HG02840 (cell line): ENCODE measurements around the gene TBX4.
"Not testable (repeated sequence)": the region's sequence is repeated elsewhere in the genome, so short reads cannot be mapped to it uniquely, and the experiment has no call there.

ENCODE experiments used
- ATAC-seq: cut with Tn5 transposase; IDR thresholded peaks from one replicate; pipeline ENCODE4 v1.9.1; 2021; ENCODE audit warnings: mild to moderate bottlenecking, moderate library complexity, moderate number of reproducible peaks; ENCODE audit not compliant: unreplicated experiment, low FRiP score

Gene TBX4

DNA sequence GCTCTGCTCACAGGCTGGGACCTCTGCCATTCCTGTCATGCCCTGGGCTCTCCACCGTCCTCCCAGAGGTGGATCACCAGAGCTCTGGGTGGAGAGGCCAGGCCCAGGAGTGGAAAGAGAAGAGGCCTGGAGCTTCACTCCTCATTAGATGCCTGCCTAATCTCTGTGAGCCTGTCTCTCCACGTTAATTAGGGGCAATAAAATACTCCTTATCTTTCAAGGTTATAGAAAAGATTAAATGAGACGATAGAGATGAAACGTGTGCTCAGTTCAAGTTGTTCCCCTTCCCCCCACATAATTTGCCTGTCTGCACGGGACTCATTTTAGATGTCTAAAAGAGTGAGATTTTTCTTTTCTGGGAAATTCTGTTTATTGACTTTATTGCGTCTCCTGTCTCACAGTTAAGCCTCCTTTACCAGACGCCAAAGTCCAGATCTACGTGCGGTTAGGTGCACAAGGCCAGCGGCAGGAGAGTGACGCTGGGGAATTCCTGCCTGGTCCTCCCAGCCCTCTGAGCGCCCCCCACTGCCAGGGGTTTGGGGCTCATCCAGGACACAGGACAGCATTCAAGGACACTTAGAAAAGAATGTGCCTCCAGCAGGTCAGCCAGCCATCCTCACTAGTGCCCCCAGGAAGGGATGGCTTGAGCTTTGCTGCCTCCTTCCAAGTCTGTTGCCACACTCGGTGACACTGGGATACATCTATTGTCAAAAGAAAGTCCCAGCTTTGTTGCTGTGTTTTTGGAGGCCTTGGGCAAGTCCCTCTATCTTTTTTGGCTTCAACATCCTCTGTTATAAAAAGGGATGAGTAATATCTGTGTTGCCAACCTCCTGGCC lies 42.3 kb downstream of the TBX4 start:
- no peak for ATAC-seq

DNA sequence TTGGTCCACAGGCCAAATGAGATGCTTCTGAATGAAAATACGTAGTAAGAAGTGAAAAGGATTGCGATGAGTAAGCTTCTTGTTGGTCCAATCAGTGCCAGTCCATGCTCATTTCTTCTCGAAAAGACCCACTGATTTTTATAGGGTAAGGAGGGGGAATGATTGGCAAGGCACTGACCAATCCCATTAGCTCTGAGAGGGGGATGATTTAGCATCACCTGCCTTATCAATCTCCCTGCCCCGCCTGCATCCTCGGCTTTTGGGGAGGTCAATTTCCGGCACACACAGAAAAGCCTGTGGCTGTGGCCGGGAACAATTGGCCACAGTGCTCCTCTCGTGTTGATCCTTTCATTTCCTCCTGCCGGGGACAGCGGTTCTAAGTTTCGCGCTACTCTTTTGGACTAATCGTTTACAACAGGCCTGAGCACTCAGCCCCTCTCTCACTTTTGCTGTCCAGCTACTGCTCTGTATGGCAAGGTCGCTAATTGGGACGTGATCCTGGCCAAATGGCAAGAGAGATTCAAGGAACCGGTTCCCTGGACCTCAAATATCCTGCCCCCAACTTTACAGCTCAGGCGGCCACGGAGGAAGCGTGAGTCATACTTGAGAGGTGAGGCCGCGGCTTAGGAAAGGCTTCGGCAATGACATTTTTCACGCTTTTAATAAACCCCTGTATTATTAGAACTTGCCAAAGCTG lies 43.1 kb downstream of the TBX4 start:
- ATAC-seq, result no peak

DNA sequence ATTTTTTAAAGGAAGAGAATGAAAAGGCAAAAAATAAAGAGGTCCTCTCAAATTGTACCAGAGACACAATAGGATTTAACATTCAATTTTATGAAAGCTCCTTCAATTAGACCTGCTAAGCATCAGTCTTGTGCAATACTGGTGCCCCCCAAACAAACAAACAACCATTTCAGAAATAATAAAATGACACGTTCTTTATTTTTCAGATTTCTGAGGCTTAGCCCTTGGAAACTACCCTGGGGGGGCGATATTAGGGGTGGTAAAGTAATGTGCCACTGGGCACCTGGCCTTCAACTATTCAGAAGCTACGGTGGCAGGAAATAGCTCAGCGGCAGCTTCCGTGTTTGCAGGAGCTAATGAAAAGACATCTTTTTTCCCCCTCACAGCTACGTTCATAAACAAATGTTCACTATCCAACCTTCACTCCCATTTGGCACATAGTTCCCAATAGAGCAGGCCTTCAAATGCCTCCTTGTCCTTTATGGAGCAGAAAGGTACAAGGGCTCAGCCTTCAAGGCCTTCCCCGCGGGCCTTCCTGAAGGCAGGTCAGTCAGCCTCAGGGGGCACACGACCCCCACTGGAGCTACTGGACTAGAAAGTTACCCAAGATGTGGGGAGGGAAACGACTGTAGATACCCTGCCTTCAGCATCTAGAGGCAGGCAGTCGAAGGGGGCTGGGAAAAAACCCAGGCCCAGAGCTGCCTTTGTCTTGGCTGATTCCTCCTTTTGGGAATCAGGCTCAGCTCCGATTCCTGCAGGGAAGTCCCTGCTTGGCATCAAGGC lies 44.1 kb downstream of the TBX4 start:
- no peak for ATAC-seq

DNA sequence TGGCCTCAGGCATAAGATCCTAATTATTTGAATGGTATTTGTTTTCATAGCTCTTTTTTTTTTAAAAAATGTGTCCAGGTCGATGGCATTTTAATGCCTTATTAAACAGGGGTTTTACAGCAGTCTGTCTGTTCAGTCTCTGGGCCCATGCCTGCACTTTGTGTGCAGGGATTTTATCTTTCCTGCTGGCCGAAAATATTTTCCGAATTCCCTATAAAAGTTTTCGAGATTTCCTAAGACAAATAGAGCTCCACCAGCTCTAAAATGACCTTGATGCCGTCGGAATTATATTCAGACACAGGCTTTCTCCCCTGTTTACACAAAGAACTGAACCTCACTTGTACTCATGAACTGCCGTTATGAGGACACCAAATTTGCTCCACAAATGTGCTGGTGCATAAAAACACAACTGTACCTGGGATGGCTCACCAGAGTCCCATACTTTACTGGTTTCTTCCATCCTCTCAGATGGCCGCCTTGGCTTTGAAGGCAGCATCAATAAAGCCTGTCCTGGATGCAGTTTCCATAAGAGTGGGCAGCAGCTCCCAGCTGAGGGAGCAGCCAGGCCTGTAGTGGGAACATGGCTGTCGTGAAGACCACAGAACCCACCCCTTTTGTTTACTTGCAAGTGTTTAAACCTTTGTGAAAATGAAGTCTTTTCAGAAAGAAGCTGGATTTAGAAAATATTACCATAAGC lies 44.9 kb downstream of the TBX4 start:
- ATAC-seq, result no peak

DNA sequence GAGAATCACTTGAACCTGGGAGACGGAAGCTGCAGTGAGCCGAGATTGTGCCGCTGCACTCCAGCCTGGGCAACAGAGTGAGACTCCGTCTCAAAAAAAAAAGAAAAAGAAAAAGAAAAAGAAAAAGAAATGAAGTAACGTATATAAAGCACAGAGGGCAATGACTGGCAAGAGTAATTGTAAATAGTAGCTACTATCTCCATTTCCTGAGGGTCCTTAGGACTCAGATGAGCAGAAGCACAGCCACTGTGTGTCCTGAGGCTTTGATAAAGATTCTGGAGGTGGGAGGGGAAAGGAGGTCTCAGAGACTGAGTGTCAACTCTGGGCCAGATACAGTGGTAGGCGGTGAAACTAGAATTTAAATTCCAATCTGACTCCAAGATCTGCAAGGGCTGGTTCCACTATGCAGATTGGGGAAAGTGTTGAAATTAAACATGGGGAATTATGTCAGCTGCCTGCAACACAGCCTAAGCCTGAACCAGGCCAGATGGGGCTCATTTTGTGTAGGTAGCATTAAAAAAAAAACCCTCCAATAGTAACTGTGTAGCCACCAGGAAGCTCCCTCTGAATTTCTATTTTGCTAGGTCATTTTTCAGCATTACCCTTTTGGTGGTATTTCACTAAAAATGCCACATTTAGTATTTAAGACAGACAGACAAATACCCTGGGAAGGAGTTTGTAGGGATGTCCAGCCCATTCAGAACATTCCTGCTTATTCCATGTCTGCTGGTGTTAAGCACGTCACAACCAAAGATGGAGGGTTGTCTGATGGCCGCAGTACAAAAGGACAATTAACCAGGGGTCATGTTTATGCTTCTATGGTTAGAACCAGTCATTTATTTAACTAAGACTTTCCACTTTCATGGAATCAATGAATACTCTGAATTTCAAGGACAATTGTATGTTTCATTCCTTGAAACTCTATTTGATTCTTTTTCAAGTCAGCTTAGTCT lies 46.1 kb downstream of the TBX4 start:
- ATAC-seq, result no peak

DNA sequence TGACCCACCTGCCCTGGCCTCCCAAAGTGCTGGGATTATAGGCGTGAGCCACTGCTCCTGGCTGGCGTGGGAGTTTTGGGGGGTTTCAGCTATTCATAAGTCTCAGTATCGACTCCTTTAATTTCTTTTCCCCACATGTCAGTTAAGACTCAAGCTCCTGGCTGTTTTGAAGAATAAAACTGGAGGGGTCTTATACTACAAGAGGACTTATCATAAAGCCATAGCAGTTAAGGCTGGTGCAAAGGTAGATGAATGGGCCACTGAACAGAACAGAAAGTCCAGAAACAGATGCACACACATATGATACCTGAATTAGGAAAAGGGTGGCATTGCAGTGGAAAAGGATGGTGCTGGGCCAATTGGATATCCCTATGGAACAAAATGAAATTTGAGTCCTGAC lies 47.4 kb downstream of the TBX4 start:
- ATAC-seq, result no peak

DNA sequence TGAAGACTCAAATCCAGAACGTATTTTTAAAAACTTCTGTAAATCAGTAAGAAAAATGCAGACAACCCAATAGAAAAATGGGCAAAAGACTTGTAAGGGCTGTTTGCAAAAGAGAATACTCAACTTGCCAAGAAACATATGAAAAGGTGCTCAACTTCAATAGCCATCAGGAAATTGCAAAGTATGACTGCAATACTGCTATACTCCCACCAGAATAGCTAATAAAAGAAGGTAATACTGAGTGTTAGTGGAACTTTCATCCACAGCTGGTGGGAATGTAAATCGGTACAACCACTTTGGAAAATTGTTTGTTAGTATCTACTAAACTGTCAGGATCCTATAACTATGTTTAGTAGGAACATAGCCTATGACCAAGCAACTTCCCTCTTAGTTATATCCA lies 48.1 kb downstream of the TBX4 start:
- no peak for ATAC-seq

DNA sequence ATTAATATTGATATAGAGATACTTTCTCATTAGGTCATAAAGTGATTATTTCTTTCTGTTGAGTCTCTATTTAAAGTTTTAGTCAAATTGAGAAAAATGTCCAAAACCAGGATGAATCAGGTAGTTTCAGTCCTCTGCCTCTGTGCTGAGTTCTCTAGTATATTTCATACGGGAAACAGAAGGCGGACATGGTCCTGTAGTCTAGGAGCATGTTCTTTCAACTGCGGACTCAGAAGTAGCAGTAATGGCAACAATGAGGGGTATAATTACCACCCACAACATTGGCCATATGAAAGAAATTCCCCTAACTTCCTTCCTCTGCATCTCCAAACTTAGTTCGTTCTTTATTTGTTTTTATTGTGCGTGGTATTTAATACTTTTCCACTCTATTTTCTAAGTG lies 50.1 kb downstream of the TBX4 start:
- no peak for ATAC-seq

DNA sequence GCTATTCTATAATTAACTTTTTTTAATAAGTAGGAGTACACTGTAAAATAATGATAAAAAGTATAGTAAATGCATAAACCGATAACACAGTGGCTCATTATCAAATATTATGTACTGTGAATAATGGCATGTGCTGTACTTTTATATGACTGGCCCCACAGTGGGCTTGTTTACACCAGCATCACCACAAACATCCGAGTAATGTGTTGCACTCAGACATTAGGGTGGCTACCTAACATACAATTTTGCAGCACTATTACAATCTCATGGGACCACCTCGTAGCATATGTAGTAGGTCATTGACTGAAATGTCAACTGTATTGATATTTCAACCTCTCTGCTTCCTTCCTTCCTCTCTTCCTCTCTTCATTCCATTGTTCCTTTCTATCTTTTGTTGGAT lies 51.7 kb downstream of the TBX4 start:
- ATAC-seq, result no peak

DNA sequence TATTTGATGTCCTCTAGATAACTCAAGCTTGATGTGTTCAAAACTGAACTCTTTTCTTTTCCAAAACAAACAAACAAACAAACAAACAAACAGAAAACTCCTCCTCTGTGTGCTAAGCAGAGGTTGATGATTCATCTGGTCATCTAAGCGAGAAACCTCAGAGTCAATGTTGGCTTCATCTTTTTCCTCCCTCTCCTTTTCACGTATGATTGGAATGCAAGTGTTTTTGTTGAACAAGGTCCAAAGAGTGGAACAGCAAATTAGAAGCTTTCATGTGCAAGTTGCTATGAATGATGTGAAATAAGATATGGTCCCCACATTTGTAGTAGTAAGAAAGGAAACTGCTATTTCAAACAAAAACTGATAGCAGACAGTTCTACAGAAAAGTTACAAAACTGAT lies 52.5 kb downstream of the TBX4 start:
- no peak for ATAC-seq

DNA sequence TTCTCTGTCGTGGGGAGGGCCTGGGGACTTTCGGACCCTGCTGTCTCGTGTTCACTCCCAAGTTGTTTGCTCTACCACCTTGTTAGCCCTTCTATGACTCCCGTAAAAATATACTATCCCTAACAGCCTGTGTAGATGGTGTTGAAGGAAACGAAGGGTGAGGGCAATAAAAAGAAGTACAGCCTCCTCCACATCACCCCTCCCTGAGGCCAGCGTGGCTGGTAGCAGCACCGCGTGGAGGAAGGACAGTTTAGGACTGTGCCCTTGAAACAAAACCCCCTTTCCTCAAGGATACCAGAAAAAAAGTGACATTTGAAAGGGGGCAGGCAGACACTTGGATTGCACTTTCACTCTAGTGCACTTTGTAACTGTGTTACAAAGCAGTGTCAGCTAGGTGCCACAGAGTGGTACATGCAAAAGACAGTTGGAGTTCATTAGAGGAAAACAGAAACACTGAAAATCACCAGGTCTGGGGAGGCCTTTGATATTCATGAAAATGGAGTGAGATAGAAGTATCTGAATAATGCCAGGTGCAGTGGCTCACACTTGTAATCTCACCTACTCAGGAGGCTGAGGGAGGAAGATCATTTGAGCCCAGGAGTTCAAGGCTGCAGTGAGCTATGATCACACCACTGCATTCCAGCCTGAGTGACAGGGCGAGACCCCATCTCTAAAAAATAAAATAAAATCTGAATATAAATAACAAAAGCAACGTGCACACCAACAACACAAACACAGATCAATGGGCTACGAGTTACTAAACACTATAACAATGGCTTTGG lies 53.8 kb downstream of the TBX4 start:
- no peak for ATAC-seq

DNA sequence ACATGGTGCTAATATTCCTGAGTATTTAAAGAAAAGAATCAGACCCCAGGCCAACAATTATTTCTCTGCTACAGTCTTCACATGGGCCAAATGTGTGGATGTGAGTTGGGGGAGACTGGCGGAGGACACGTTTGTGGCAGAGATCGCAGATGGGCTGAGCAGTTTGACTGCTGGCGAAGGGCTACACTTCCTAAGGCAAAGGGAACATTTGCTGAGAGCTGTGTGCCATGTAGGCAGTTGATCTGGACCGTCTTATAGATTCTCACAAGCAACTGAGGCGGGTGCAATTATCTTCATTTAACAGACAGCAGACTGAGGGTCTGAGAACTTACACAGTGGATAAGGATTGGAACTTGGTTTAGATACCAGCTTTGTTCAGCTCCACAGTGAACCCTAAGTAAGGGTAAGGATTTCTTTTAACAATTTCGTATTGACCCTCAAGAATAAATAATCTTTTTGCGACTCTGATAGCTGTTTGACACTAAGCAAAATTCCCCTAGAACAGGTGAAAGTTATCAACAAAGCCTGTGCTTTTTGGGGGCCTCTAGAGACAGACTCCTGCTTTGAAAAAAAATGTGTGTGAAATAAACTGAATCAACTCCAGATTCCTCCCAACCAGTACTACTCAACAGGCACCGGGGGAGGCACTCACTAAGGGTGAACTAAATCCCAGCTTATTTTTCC lies 55.3 kb downstream of the TBX4 start:
- no peak for ATAC-seq

DNA sequence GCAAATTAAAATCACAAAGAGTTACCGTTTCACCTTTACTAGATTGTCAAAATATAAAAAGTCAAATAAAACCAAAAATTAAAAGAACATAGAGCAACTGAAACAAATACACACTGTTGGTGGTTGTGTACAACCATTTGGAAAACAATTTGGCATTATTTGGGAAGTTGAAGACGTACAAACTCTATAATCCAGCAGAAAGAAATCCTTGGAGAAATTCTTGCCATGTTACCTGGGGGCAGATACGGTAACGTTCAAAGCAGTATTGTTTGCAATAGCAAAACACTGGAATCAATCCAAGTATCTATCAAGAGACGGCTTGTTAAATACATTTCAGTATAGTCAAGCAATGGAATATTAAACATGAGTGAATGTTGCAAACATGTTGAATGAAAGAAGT lies 56.7 kb downstream of the TBX4 start:
- no peak for ATAC-seq

DNA sequence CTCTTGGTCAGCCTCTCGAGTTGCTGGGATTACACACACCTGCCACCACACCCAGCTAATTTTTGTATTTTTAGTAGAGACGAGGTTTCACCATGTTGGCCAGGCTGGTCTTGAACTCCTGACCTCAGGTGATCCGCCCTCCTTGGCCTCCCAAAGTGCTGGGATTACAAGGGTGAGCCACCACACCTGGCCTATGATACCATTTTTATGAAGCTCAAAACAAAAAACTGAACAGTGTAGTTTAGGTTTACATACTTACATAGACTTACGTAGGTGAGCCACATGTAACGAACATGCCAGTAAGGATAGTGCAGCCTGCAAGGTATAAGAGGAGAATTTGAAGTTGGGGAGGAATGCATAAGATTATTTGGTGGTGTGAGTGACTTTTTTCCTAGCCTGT lies 57.2 kb downstream of the TBX4 start:
- not testable (repeated sequence) for ATAC-seq

DNA sequence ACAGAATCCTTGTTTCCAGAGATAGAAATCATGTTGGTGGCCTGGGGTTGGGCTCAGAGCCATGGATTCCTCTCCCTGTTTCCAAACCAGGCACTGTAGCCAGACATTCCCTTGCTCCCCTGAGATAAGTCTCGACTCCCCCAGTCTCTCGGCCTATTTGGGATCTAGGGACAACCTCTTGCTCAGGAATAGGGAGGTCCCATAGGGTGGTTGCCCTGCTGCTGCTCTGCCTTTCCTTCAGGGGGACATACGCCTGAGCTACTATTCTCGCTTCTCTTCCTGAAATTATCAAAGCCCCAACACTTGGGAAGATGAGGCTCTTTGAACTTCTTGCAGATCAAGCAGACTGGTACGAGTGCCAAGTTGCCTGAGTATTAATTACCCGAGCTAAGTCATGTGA lies 58.0 kb downstream of the TBX4 start:
- ATAC-seq, result no peak

DNA sequence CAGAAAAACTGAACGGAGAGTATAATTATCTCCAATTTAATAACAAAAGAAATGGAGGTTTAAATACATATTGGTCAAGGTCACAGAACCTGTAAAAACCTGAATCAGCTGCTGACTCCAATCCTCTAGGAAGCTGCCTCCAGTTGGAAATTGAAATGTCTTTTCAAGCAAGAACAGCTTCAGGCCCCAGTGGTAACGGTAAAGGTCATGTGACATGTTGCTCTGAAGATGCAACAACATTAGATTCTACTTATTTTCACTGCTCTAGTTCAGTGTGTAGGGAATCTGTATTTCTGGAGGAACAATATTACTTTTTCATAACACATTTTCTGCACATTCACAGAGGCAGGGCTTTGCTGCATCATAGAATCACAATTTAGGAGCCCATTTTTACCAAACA lies 58.8 kb downstream of the TBX4 start:
- no peak for ATAC-seq

DNA sequence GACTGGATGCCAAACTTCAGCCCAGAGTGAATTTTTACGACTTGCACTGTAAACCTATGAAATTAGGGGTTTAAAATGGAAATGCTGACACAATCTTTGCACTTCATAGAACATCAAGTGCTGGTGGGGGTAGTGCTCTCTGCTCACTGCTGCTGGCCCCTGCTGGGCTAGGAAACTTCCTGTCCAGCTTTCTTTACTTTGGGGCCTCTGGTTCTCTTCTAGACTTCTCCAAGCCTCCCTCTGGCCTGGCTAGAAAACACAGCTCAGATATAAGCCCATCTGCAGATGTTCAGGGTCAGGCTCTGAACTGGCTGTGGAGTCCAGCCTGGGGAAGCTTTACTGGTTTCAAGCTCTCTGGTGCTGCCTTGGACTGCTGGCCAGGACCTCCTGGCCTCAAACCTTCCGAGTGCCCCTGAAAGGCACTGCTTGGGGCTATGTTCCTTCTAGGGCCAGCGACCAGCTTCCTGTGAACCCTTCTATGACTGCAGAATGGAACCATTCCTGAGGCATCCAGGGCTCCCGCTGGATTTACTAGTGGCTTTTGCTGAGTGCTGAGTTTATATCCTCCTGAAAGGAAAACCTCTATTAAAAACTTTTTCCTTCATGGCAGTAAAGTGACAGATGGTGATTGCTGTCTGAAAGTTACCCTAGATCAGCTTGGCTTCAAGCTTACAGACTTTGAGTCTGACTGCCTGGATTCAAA lies 59.4 kb downstream of the TBX4 start:
- no peak for ATAC-seq

DNA sequence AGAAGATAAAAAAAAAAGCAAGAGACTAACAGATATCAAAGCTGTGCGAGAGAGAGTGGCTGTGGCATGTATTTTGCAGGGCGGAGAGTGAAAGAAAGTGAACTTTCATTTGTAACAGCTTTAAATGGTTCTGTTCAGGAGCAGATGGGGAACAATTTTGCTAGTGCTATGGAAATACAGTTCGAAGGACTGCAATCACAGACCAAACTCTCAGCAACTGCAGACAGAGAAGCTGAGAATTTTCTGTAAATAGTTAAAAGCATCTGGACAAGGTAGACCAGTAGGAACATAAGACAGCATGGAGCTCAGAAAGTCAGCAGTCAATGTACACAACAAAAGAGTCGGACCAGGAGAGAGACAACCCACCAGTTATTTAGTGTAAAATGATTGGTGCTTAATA lies 62.3 kb downstream of the TBX4 start:
- no peak for ATAC-seq
